Stomach (tissue), 4 donors: ENCODE data around the gene PIP5K1B.

Experiments
- CTCF ChIP-seq, 7 experiments: fragments of 450-650 bp in 4 of 7; fragments of 200-600 bp in 3 of 7; sonication (generic) in 3 of 7; IDR thresholded peaks; one replicate each; pipeline ENCODE4 v1.5.1; 2016 to 2019; ENCODE audit warnings: antibody characterized with exemption in 7 of 7, control low read depth in 2 of 7, mild to moderate bottlenecking in 1 of 7
- EP300 ChIP-seq: sonication (generic); formaldehyde crosslinking; IDR thresholded peaks from one replicate; pipeline ENCODE4 v1.6.1; 2017; ENCODE audit warnings: antibody characterized with exemption
- POLR2A ChIP-seq, 4 donors: fragments of 450-650 bp; IDR thresholded peaks; one replicate each; pipeline ENCODE4 v1.6.1; 2016; ENCODE audit warnings: antibody characterized with exemption in 4 of 4, control low read depth in 2 of 4, mild to moderate bottlenecking in 1 of 4, moderate library complexity in 1 of 4

GRCh38 chr9:68842568-68842967, 137.5 kb downstream of the PIP5K1B start:
- TF ChIP-seq POLR2A (IDR thresholded peaks at IDR 0.05), result no peak
- no peak for TF ChIP-seq EP300
- TF ChIP-seq CTCF (IDR thresholded peaks at IDR 0.05), result no peak
